IMR-90 (cell line): ENCODE data around the gene PLEKHG7. TPM values are rescaled to one million over a fixed set of nuclear protein-coding genes. Genes with fewer than 3 reads are reported as not detected.
"Not testable (repeated sequence)": the region's sequence is repeated elsewhere in the genome, so short reads cannot be mapped to it uniquely, and the experiment has no call there.

ENCODE experiments used
- ATAC-seq: fragments of 200-7000 bp; cut with Tn5 transposase; 2 replicates; pipeline ENCODE4 v1.9.1; 2020; ENCODE audit warnings: low read depth, mild to moderate bottlenecking, moderate library complexity
- BruUV-seq: library from RNA; stranded (reverse); fragments of 400-500 nt; replicated peaks from 2 replicates; lab custom pipeline; 2021; lab: Mats Ljungman, UMichigan
- CTCF ChIA-PET: fragments of 300-600 bp; formaldehyde crosslinking; extraction: SDS; loops from one replicate; lab custom pipeline; 2021; ENCODE audit warnings: antibody characterized with exemption; lab: Yijun Ruan, JAX
- POLR2A ChIA-PET: fragments of 300-600 bp; sonication (Branson Sonifier 250); formaldehyde crosslinking; loops from one replicate; lab custom pipeline; 2022; ENCODE audit warnings: antibody characterized with exemption; ENCODE audit not compliant: unreplicated experiment; lab: Charles Lee
- DNase-seq: peaks from one replicate; pipeline ENCODE4 v3.0.0; 2013
- H2AFZ ChIP-seq: replicated peaks from 2 replicates; pipeline ENCODE3; 2013; ENCODE audit warnings: low read length, mild to moderate bottlenecking; ENCODE audit not compliant: poor library complexity
- H2AK5ac ChIP-seq: 2 replicates; pipeline ENCODE4 v1.6.1; 2013; ENCODE audit warnings: low read depth, low read length, inconsistent platforms
- H2AK9ac ChIP-seq: replicated peaks from 2 replicates; pipeline ENCODE3; 2013; ENCODE audit warnings: mild to moderate bottlenecking, low read depth, low read length, moderate library complexity; ENCODE audit not compliant: poor library complexity
- H2BK120ac ChIP-seq: 2 replicates; pipeline ENCODE4 v1.6.1; 2013; ENCODE audit warnings: low read depth, low read length, inconsistent platforms
- H2BK15ac ChIP-seq: 3 replicates; pipeline ENCODE4 v1.6.1; 2013; ENCODE audit warnings: low read depth, low read length, inconsistent platforms
- H2BK20ac ChIP-seq: 2 replicates; pipeline ENCODE4 v1.6.1; 2013; ENCODE audit warnings: low read depth, mild to moderate bottlenecking, inconsistent platforms, low read length, moderate library complexity
- H2BK5ac ChIP-seq: 2 replicates; pipeline ENCODE4 v1.6.1; 2013; ENCODE audit warnings: mild to moderate bottlenecking, low read depth, low read length, inconsistent platforms; ENCODE audit not compliant: poor library complexity, severe bottlenecking
- H3K14ac ChIP-seq: replicated peaks from 2 replicates; pipeline ENCODE4 v1.6.1; 2013; ENCODE audit warnings: low read depth, low read length, inconsistent platforms
- H3K18ac ChIP-seq: 2 replicates; pipeline ENCODE4 v1.6.1; 2013; ENCODE audit warnings: low read depth, low read length, control low read depth
- H3K23ac ChIP-seq: 2 replicates; pipeline ENCODE4 v1.6.1; 2013; ENCODE audit warnings: low read depth, low read length, inconsistent platforms
- H3K27ac ChIP-seq: 2 replicates; pipeline ENCODE4 v1.5.1; 2013; ENCODE audit warnings: mild to moderate bottlenecking, control low read depth, low read length; ENCODE audit not compliant: insufficient read depth
- H3K27me3 ChIP-seq: 2 replicates; pipeline ENCODE4 v1.6.1; 2013; ENCODE audit warnings: low read length; ENCODE audit not compliant: control insufficient read depth, insufficient read depth
- H3K36me3 ChIP-seq: 2 replicates; pipeline ENCODE4 v1.6.1; 2013; ENCODE audit warnings: low read length, mixed read lengths; ENCODE audit not compliant: control insufficient read depth, insufficient read depth
- H3K4ac ChIP-seq: 2 replicates; pipeline ENCODE4 v1.6.1; 2013; ENCODE audit warnings: low read depth, low read length, inconsistent platforms
- H3K4me1 ChIP-seq: 2 replicates; pipeline ENCODE4 v1.6.1; 2013; ENCODE audit warnings: low read length, mixed read lengths; ENCODE audit not compliant: control insufficient read depth, insufficient read depth
- H3K4me2 ChIP-seq: 2 replicates; pipeline ENCODE4 v1.6.1; 2013; ENCODE audit warnings: low read depth, mild to moderate bottlenecking, control low read depth, low read length, moderate library complexity
- H3K4me3 ChIP-seq: 2 replicates; pipeline ENCODE4 v1.5.1; 2013; ENCODE audit warnings: low read depth, mild to moderate bottlenecking, control low read depth, low read length, moderate library complexity; ENCODE audit not compliant: insufficient read depth
- H3K56ac ChIP-seq: 2 replicates; pipeline ENCODE4 v1.6.1; 2013; ENCODE audit warnings: low read length, inconsistent platforms; ENCODE audit not compliant: insufficient read depth; ENCODE audit errors: extremely low read depth
- H3K79me1 ChIP-seq, 2 experiments: 2 replicates each; pipeline ENCODE4 v1.6.1; 2013; ENCODE audit warnings: low read length in 2 of 2, inconsistent platforms in 1 of 2, low read depth in 1 of 2
- H3K9ac ChIP-seq: 2 replicates; pipeline ENCODE4 v1.6.1; 2013; ENCODE audit warnings: low read depth, low read length, control low read depth
- H3K9me1 ChIP-seq: 2 replicates; pipeline ENCODE4 v1.6.1; 2013; ENCODE audit warnings: low read length, inconsistent platforms; ENCODE audit not compliant: insufficient read depth
- H3K9me3 ChIP-seq: 2 replicates; pipeline ENCODE4 v1.6.1; 2013; ENCODE audit warnings: low read length; ENCODE audit not compliant: control insufficient read depth, insufficient read depth
- H4K20me1 ChIP-seq: 2 replicates; pipeline ENCODE4 v1.6.1; 2013; ENCODE audit warnings: low read length, inconsistent platforms; ENCODE audit not compliant: insufficient read depth
- H4K5ac ChIP-seq: 2 replicates; pipeline ENCODE4 v1.6.1; 2013; ENCODE audit warnings: mild to moderate bottlenecking, low read depth, low read length, control low read depth
- H4K8ac ChIP-seq, 2 experiments: 2 replicates each; pipeline ENCODE4 v1.6.1; 2013; ENCODE audit warnings: low read depth in 2 of 2, low read length in 2 of 2, control low read depth in 1 of 2, inconsistent platforms in 1 of 2
- H4K91ac ChIP-seq: 2 replicates; pipeline ENCODE4 v1.6.1; 2013; ENCODE audit warnings: low read depth, low read length, inconsistent platforms; ENCODE audit not compliant: insufficient read depth
- BHLHE40 ChIP-seq: fragments of 150-350 bp; IDR thresholded peaks from 2 replicates; pipeline ENCODE4 v1.6.1; 2016; ENCODE audit warnings: mild to moderate bottlenecking, low read depth, low read length
- CHD1 ChIP-seq: IDR thresholded peaks from 2 replicates; pipeline ENCODE4 v1.6.1; 2012; ENCODE audit warnings: low read depth, low read length, improper control_type of control experiment
- MAFK ChIP-seq: IDR thresholded peaks from 2 replicates; pipeline ENCODE4 v1.6.1; 2012; ENCODE audit warnings: low read depth, low read length, improper control_type of control experiment
- MXI1 ChIP-seq: IDR thresholded peaks from 2 replicates; pipeline ENCODE4 v1.6.1; 2012; ENCODE audit warnings: low read depth, mild to moderate bottlenecking, low read length, moderate library complexity, borderline replicate concordance
- RCOR1 ChIP-seq: IDR thresholded peaks from 2 replicates; pipeline ENCODE4 v1.6.1; 2012; ENCODE audit warnings: mild to moderate bottlenecking, low read length, improper control_type of control experiment; ENCODE audit not compliant: insufficient replicate concordance
- RFX5 ChIP-seq: IDR thresholded peaks from 2 replicates; pipeline ENCODE4 v1.8.0; 2012; ENCODE audit warnings: low read depth, mild to moderate bottlenecking, low read length, moderate library complexity
- SMC3 ChIP-seq: fragments of 150-350 bp; IDR thresholded peaks from 2 replicates; pipeline ENCODE4 v1.6.1; 2016; ENCODE audit warnings: low read depth, mild to moderate bottlenecking, antibody characterized with exemption, low read length, moderate library complexity
- WGBS, 2 experiments: methylation state at CpG; one replicate each; pipeline versions ENCODE4 v1.1.5 to v1.1.7; 2013; ENCODE audit warnings: missing lambda C conversion rate in 2 of 2; ENCODE audit not compliant: insufficient read length in 1 of 2; ENCODE audit errors: extremely low coverage in 2 of 2; 5-methylcytosine and 5-hydroxymethylcytosine counted together
- dilution Hi-C: fragments of 300-500 bp; cut with HindIII; formaldehyde crosslinking; loops from one replicate; pipeline ENCODE4 v1.14.3; 2018; ENCODE audit warnings: low sequenced_read_pairs; ENCODE audit not compliant: unreplicated experiment
- in situ Hi-C: fragments of 300-500 bp; cut with MboI; formaldehyde crosslinking; loops from 3 replicates; pipeline ENCODE4 v1.14.3; 2019; ENCODE audit warnings: low sequenced_read_pairs, inconsistent platforms, mixed read lengths
- intact Hi-C: fragments of 100-400 bp; cut with micrococcal nuclease; formaldehyde crosslinking; loops from 2 replicates; pipeline ENCODE4 v1.10.0; 2022
- polyA plus RNA-seq, 3 experiments: library from polyadenylated mRNA; depleted of rRNA; stranded (reverse); fragments of >200 nt; gene quantifications; 2 replicates each; pipeline ENCODE4 v1.2.3, GENCODE V29; 2012; ENCODE audit warnings: low replicate concordance in 1 of 3
- total RNA-seq: library from RNA; depleted of rRNA; stranded (reverse); fragments of >200 nt; gene quantifications from 2 replicates; pipeline ENCODE4 v1.2.3, GENCODE V29; 2012

PLEKHG7 gene
- total and polyA plus RNA-seq, 2 of the 4 experiments (the other 2 are of a cell fraction): not detected

GRCh38 chr12:92786045-92786444, 83.3 kb downstream of the PLEKHG7 start:
- no TSS peak for BruUV-seq
- 100% methylated on average over 1 of the region's 1 CpG for WGBS, 2 experiments
- Histone ChIP-seq H4K8ac (no peak overlapping the region), H3K4me1 (peaks cover 8% of the 10 kb centered on the region), H3K23ac (no peak overlapping the region), H2BK15ac (no peak overlapping the region), H3K18ac (no peak overlapping the region), H4K5ac (no peak overlapping the region), H3K79me1 (peaks cover 0 to 17% of the 10 kb centered on the region in 2 experiments; a peak in 2 of 4 replicates), H2BK5ac (peak overlapping the region; percentile 25), H2BK20ac (no peak overlapping the region), H2AK5ac (no peak overlapping the region), H4K91ac (no peak overlapping the region), H3K56ac (no peak overlapping the region), H3K9me1 (0 out of 2 replicates have a peak, but pooled peaks cover 2% of the 10 kb centered on the region), H3K4me3 (no peak overlapping the region), H3K9ac (no peak overlapping the region), H3K14ac (no peak overlapping the region), H3K27ac (no peak overlapping the region), H2AFZ (no peak overlapping the region), H3K4me2 (no peak overlapping the region), H2AK9ac (no peak overlapping the region), H3K36me3 (peaks cover 5% of the 10 kb centered on the region; the same call in 1 of the 2 replicates), H3K4ac (no peak overlapping the region), H3K27me3 (no peaks in the 10 kb centered on the region), H3K9me3 (no peaks in the 10 kb centered on the region), H2BK120ac (no peak overlapping the region), H4K20me1 (no peaks in the 10 kb centered on the region)
- ChIA-PET CTCF (interaction anchor here (0.9 to 1.2 kb wide), 2 partner anchors 16 to 178 kb away, joined by 3 read pairs; no protein-coding TSS in a partner anchor), POLR2A (no interaction called here)
- in situ Hi-C loops (loop anchor here (25.0 kb wide), 1 partner anchor 626 kb away; no protein-coding TSS in a partner anchor), dilution Hi-C loops (no loop called here), intact Hi-C loops (loop anchor here (5.0 kb wide), 2 partner anchors 201 to 611 kb away; no protein-coding TSS in a partner anchor)
- TF ChIP-seq MXI1 (no peak), CHD1 (no peak), BHLHE40 (no peak), RCOR1 (no peak), SMC3 (no peak), MAFK (no peak), RFX5 (no peak)
- ATAC-seq: peak; percentile 43; the same call in 1 of the 2 replicates
- peak; percentile 67 for DNase-seq

- H4K8ac ChIP-seq, H4K91ac ChIP-seq, H3K27me3 ChIP-seq, H3K18ac ChIP-seq, H3K14ac ChIP-seq, H3K4me3 ChIP-seq, DNase-seq, H4K5ac ChIP-seq, H3K56ac ChIP-seq, H3K36me3 ChIP-seq, ATAC-seq, H2AFZ ChIP-seq, H2BK120ac ChIP-seq, H4K20me1 ChIP-seq, H3K9ac ChIP-seq, H2AK5ac ChIP-seq, H3K27ac ChIP-seq, H3K23ac ChIP-seq, intact Hi-C loops, H3K4ac ChIP-seq, POLR2A ChIA-PET, H2AK9ac ChIP-seq, H3K79me1 ChIP-seq, BruUV-seq, H3K9me1 ChIP-seq, H2BK5ac ChIP-seq, H3K4me2 ChIP-seq, H2BK20ac ChIP-seq, dilution Hi-C loops, H3K9me3 ChIP-seq, H3K4me1 ChIP-seq, H2BK15ac ChIP-seq: not testable (repeated sequence)
- CTCF ChIA-PET: interaction anchor here (0.6 kb wide), 1 partner anchor 455 kb away, joined by 4 read pairs; no protein-coding TSS in a partner anchor
- no CpG with 5 or more reads among the region's 5 CpGs for WGBS, 2 experiments
- in situ Hi-C loops: loop anchor here (25.0 kb wide), 1 partner anchor 618 kb away; no protein-coding TSS in a partner anchor
Observed at GRCh38 chr12:92794356-92794755, 91.6 kb downstream of the PLEKHG7 start.
